HTERT RPE-1 (cell line): Measurements from ENCODE around the gene CD83.
"Not testable (repeated sequence)": the region's sequence is repeated elsewhere in the genome, so short reads cannot be mapped to it uniquely, and the experiment has no call there.

ENCODE experiments used
- in situ Hi-C: fragments of 300-500 bp; cut with MboI; formaldehyde crosslinking; loops from 4 replicates; pipeline ENCODE4 v1.14.3; 2020; ENCODE audit warnings: low sequenced_read_pairs

CD83 gene, protein sequence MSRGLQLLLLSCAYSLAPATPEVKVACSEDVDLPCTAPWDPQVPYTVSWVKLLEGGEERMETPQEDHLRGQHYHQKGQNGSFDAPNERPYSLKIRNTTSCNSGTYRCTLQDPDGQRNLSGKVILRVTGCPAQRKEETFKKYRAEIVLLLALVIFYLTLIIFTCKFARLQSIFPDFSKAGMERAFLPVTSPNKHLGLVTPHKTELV

DNA sequence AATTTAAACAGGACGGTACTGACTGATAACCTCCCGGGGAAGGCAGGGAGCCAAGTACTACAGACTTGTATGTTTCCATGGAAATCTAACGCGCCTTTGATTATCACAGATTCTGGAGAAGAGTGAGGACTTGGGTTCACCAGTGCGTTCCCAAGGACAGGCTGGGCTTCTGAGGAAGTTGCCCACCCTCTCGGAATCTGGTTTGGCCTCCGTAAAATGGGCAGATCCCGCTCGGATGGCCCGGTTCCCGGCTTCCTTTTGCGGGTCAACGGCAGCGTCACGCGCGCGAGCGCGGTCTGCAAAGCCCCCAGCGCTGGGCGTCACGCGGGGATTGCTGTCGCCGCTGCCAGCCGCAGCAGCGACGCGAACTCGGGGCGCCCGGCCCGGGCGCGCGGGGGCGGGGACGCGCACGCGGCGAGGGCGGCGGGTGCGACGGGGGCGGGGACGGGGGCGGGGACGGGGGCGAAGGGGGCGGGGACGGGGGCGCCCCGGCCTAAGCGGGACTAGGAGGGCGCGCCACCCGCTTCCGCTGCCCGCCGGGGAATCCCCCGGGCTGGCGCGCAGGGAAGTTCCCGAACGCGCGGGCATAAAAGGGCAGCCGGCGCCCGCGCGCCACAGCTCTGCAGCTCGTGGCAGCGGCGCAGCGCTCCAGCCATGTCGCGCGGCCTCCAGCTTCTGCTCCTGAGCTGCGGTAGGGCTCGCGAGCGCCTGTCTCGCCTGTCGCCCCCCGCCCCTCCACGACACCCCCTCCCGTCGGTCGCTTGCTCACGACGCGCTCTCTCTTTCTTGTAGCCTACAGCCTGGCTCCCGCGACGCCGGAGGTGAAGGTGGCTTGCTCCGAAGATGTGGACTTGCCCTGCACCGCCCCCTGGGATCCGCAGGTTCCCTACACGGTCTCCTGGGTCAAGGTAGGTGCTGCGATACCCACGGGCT is at the start of gene CD83:
Gene CD83 (plus strand): TSS at position 615 of the 933 bp plus-strand sequence. CDS start 40 bp downstream, at position 655.
- in situ Hi-C loops, result no loop called here

DNA sequence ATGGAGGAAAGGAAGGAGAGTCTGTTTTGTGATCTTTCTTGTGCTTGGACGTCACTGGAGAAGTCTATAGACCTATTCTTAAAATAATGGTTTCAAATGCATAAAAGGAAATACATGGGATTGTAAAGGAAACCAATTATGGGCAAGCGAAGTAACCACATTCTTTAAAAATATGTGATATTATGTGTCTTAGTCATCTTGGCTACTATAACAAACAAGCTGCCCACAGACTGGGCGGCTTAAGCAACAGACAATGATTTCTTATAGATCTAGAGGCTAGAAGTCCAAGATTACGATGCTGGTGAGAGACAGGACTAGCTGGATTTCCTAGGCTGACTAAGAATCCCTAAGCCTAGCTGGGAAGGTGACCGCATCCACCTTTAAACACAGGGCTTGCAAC is 49.4 kb upstream of the CD83 start:
- in situ Hi-C loops, result no loop called here

DNA sequence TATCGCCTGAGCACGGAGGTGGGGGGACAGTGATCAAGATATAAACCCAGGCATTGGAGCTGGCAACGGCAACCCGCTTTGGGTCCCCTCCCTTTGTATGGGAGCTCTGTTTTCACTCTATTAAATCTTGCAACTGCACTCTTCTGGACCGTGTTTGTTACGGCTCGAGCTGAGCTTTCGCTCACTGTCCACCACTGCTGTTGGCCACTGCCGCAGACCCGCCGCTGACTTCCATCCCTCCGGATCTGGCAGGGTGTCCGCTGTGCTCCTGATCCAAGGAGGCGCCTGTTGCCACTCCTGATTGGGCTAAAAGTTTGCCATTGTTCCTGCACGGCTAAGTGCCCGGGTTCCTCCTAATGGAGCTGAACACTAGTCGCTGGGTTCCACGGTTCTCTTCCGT is 48.9 kb upstream of the CD83 start:
- in situ Hi-C loops, result no loop called here

DNA sequence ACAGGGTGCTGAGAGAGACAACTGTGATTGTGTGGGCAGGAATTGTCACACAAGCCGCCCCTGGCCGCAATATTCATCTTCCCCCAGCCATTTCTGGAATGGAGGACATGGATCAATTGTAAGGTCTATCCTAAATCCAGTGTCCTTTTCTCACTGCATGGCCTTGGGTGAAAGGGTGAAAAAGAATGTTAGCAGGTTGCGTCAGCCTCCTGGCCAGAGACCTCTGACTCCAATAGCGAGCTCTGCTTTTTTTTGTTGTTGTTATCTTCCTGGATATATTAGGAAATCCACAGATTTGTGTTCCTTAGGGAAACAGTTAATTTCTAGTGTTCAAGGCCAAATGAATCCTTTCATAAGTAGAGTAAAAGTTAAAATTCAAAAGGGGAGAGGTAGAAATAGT is 47.1 kb upstream of the CD83 start:
- in situ Hi-C loops, result no loop called here

DNA sequence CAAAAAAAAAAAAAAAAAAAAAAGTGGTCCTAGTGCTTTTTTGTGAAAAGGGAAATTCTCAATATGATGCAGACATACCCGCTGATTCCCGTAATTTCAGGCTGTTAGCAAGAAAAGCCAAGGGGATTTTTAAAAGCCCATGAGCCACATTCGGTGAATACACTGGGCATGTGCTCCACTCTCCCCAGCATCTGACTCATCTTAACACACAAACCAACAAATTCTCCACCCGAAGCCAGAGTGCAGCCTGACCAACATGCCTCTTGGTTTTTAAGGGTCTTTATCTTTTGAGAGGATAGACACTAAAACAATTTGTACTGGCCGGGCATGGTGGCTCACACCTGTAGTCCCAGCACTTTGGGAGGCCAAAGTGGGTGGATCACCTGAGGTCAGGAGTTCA is 45.5 kb upstream of the CD83 start:
- in situ Hi-C loops, result no loop called here

DNA sequence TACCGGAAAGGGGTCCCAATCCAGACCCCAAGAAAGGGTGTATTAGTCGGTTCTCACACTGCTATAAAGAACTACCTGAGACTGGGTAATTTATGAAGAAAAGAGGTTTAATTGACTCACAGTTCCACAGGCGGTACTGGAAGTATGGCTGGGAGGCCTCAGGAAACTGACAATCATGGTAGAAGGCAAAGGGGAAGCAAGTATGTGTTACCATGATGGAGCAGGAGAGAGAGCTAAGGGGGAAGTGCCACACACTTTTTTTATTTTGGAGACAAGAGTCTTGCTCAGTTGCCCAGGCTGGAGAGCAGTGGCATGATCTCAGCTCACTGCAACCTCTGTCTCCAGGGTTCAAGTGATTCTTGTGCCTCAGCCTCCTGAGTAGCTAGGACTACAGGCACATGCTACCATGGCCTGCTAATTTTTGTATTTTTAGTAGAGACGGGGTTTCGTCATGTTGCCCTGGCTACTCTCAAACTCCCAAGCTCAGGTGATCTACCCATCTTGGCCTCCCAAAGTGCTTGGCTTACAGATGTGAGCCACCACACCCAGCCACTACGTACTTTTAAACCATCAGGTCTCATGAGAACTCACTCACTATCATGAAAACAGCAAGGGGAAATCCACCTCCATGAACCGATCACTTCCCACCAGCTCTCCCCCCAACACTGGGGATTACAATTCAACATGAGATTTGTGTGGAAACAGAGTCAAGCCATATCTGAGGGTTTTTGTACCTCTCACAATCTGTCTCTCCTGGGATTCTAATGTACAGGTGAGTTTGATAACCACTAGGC is 43.8 kb upstream of the CD83 start:
- in situ Hi-C loops, result not testable (repeated sequence)

DNA sequence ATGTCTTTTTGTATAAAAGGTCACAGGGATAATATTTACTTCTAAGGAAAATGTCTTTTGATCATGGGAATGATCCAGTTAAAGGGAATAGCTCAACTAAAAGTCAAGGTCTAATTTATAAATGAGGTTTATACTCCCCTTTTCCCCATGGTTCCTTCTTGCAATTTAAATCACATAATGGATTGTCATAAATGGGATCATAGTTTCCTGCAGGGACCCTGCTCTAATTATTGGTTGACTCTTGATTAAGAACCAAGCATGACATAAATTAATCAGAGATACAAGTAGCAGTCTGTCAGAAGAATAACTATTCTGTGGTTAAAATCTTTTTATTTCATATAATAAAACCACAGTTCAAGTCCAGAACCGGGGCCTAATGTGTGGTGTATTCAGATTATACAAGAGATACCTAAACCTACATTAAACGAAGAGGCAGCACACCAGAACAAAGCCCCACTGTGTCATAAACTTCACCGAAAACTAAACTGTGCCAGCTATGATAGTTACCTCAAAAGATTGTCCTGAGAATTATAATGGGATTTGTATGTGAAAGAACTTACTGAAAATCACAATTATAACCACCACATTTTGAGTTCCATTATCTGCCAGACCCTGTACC is 43.0 kb upstream of the CD83 start:
- in situ Hi-C loops, result no loop called here

DNA sequence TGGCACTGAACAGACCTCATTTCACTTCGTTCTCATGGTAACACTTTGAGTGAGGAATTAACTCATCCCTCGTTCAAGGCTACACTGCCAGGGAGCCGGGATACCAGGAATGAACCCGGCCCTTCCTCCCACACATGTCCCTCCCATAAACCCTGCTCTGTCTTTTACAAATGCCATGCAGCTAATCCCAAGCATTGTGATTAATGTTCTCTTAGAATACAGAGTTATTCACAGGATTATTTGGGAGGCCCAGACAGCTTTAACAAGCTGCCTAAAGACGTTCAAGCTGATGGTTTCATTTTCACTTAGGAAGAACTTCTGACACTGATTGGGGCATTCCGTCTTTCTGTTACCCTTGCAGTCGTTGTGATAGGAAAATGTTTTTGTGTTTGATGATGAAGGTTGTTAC is 42.5 kb upstream of the CD83 start:
- in situ Hi-C loops, result no loop called here

DNA sequence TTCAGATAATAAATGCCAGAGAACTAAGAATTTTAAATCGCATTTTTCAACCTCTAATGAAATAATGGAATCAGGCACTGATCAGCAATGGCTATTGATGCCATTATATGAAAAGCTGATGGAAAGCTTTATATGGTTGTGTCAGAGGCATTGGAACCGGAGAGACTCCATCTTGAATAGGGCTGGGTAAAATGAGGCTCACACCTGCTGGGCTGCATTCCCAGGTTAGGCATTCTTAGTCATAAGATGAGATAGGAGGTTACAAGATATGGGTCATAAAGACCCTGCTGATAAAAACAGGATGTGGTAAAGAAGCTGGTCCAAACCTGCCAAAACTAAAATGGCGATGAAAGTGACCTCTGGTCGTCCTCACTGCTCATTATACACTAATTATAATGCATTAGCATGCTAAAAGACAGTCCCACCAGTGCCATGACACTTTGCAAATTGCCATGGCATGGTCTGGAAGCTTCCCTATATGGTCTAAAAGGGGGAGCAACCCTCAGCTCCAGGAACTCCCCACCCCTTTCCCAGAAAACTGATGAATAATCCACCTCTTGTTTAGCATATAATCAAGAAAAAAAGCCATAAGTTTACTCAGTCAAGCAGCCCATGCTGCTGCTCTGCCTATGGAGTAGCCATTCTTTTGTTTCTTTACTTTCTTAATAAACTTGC is 40.2 kb upstream of the CD83 start:
- in situ Hi-C loops, result no loop called here

DNA sequence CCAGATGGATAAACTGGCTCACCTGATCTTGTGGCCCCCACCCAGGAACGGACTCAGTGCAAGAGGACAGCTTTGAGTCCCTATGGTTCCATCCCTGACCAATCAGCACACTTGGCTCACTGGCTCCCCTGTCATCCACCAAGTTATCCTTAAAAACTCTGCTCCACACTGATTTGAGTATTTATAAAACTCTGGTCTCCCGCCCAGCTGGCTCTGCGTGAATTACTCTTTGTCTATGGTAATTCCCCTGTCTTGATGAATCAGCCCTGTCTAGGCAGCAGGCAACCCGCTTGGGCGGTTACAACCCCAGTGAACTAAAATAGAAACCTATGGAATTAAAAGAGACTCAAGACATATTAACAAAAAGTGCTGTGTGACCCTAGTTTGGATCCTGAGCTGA is 38.1 kb upstream of the CD83 start:
- in situ Hi-C loops, result no loop called here

DNA sequence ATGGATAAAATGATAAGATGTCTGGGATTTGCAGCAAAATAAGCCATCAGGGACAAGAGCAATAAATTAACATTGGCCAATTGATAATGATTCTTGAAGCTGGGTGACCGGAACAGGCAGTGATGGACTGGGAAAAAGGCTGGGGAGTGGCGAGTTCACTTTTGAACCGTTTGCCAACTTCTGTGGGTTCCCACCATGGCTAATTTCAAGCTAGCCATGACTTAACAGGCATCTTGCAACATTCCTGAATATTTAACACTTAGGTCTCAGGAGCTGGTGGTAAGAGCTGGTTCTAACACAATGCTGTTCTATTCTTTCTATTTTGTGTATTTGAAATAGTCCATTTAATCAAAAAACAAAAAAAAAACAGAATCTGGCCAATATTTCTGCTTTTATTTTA is 37.6 kb upstream of the CD83 start:
- in situ Hi-C loops, result no loop called here

DNA sequence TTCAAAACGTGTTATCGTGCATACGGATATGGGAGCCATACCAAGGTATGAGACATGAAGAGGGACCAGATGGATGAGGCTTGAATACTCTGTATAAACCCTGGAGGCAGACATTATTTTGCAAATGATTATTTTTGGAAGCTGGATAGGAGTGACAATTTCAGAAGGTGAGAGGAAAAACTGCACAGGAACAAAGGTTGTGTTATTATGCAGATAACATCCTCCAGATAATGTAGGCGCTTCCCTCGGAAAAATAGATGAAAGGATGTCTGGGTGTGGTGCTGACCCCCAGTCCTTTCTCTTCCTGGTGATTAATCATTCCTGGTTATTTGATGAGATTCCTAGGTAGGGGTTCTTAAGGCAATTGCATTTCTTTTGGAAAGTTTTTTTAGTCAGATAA is 36.4 kb upstream of the CD83 start:
- in situ Hi-C loops, result no loop called here

DNA sequence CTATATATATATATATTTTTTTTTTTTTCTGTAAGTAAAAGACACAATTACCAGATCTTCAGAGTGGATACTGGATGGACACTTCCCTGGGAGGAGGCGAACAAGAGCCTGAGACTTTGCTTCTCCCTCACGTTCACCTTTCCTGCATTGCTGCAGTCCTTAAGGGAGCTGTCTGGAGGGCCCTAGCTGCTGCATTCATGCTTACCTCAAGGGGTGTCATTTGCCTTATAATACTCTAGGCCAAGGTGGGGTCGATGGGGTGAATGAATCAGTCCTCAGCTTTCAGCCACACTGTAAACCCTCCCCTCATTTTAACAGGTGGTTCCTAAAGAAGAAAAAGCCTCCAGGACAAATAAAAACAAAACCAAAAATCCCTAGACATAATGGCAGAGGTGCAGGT is 34.8 kb upstream of the CD83 start:
- in situ Hi-C loops, result no loop called here

DNA sequence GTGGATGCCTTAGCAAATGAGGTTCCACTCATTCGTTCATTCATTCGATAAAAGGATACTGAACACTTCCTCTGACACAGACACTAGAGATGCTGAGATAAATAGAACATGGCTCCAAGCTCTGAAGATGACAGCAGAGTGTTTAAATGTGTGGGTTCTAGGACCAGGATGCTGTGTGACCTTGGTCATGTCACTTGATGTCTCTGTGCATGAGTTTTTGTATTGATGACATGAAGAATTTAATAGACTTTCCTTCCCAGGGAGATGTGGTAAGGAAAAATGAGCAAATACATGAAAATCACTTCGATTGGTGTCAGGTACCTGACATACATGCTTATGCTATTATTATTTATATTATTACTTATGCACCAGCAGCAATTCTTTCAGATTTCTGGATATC is 34.3 kb upstream of the CD83 start:
- in situ Hi-C loops, result no loop called here

DNA sequence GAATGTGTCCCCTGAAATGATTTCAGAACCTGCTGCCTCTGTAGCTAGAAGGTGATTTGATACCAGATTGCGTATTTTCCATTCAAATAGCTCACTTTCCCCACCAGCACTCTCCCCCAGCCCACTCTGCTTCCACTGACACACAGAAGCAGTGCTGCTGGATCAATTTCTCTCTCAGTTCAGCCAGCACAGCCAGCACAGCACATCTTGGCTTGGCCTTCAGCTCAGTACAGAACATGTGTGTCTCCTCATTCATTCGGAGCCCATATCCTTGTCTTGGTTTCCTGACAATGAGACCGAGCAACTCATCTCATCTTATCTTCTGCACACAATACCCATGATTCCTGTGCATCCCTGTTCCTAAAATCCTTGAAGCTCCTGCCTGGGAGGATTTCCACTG is 33.8 kb upstream of the CD83 start:
- in situ Hi-C loops, result no loop called here

DNA sequence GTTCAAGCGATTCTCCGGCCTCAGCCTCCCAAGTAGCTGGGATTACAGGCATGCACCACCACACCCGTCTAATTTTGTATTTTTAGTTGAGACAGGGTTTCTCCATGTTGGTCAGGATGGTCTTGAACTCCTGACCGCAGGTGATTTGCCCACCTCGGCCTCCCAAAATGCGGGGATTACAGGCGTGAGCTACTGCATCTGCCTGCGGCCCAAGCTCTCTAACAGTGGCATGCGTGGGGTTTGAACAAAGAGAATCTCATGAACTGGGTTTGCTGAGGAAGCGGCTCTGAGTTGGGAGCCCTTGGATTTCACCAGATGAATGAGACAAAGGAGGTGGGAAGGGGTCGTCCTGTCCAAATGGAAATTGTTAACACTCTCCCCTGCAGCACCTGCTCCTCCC is 33.2 kb upstream of the CD83 start:
- in situ Hi-C loops, result no loop called here

DNA sequence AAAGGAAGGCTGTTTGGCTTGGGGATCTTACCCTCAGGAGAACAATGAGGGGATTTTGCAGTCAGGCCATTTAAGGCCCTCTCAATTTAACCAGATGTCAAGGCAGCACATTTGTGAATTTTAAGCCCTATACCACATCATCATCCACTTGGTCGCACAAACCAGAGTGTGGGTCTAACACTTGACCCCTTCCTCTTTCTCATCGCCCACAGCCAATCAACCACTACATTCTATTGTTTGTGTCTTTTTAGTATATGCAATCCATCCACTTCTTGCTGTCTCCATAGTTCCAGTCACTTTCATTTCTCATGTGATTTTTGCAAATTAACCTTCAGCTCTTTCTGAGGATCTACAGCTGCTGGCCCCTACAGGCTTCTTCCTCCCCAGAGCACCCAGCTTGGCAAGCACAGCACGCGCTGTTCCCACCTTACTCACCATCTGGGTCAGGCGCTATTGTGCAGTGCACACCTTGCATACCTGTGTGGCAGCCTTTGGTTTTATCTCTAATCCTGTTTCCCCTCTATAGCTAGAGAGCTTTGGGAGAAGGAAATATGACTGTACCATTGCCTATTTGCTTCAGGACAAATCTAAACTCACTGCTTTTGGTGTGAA is 32.3 kb upstream of the CD83 start:
- in situ Hi-C loops, result no loop called here

DNA sequence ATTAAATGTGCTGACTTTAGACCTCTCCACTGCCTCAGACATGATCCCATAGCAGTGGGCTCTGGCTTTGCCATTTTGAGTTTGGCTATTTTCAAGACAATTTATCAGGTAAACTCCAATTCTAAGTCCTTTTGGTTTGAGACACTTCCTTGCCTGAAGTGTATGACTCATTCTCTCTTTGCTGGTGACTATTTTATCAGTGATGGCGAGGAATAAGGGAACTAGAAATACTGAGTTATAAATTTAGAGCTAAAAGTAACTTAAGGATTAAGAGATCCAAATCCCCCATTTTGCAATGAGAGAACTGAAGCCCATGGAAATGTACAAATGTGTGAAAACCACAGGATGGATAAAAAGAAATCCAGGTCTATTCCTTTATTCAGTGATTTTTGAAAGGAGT is 30.9 kb upstream of the CD83 start:
- in situ Hi-C loops, result no loop called here

DNA sequence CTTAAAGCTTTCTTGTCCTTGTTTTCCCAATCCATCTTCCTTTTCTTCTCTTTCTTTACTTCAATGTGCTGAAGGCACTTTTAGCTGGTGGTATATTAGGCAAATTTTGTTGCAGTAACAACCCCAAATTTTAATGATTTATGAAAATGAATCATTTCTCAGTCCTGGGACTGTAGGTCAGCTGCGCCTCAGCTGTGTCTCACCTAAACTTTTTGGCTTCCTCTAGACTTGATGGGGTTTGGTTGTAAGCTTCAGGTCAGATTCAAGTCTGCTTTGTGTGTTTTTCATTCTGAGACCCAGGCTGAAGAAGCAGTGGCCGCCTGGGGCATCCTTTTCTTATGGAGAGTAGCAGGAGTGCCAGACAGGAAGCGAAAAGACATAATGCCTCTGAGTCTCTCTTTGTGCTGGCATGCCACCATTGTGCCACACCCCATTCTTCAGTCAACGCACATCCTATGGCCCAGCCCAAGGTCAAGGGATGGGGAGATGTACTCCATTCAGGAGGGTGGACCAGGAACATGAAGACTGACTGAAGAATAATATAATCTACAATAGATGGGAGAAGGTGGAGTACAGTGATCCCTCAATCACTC is 28.9 kb upstream of the CD83 start:
- in situ Hi-C loops, result no loop called here

DNA sequence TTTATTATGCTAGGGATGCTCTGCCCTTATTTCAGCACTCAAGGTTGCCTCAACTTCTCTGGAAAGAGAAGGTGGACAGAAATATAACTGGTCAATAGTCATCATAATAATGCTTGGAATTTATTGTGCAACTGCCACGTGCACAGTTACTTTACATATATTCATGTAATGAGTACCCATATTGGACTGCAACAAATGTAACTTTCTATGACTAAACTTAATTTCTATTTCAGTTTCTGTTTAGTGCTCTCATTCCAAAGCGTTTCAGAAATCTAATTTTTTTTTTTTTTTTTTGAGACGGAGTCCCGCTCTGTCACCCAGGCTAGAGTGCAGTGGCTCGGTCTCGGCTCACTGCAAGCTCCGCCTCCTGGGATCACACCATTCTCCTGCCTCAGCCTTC is 28.3 kb upstream of the CD83 start:
- in situ Hi-C loops, result no loop called here
